Measurements from ENCODE around the gene GCSH. TPM values are rescaled to one million over a fixed set of nuclear protein-coding genes. Genes with fewer than 3 reads are reported as not detected.

Gene GCSH
- total and polyA plus RNA-seq, 10 of the 15 experiments (the other 5 are each of a cell fraction or from before 2014, with no cell fraction given): 14.7 to 108 (median 39.3) TPM

GRCh38 chr16:81035975-81036750 is 60.0 kb downstream of the GCSH start (continued):
- TF ChIP-seq ZNF24 (IDR thresholded peaks at IDR 0.05): no peak
- no peak for TF ChIP-seq MXI1 (IDR thresholded peaks at IDR 0.05; ENCODE audit: low read depth, low read length)
- no peak for TF ChIP-seq POU2F2 (IDR thresholded peaks at IDR 0.05; ENCODE audit: borderline replicate concordance, low read depth, low read length)
- no peak for TF ChIP-seq HCFC1 (IDR thresholded peaks at IDR 0.05; ENCODE audit: low read length)
- no peak for TF ChIP-seq TBL1XR1 (IDR thresholded peaks at IDR 0.05; ENCODE audit: low read depth, low read length)
- TF ChIP-seq STAT1 (conservative IDR thresholded peaks at IDR 0.05): no peak
- TF ChIP-seq BHLHE40 (IDR thresholded peaks at IDR 0.05; ENCODE audit: borderline replicate concordance in 1 of 2, low read depth in 2 of 2, low read length in 1 of 2): peak in 1 of 2 experiments; percentile 21; a peak in 1 of 4 replicates
- TF ChIP-seq MYB (IDR thresholded peaks at IDR 0.05; ENCODE audit: borderline replicate concordance, low read depth, low read length): no peak
- TF ChIP-seq EZH2 (IDR thresholded peaks at IDR 0.05; ENCODE audit: borderline replicate concordance, control insufficient read depth, low read depth, low read length): no peak
- no peak for TF ChIP-seq KAT2A (conservative IDR thresholded peaks at IDR 0.05; ENCODE audit: control insufficient read depth, low read depth, low read length)
- no peak for TF ChIP-seq NRF1 (conservative IDR thresholded peaks at IDR 0.05; ENCODE audit: low read depth, low read length)
- TF ChIP-seq ZZZ3 (IDR thresholded peaks at IDR 0.05; ENCODE audit: control insufficient read depth, insufficient read length, low read depth): no peak
- no peak for TF ChIP-seq RAD51 (IDR thresholded peaks at IDR 0.05)
- TF ChIP-seq EED (IDR thresholded peaks at IDR 0.05; ENCODE audit: low read depth): no peak
- no peak for TF ChIP-seq ZNF217 (IDR thresholded peaks at IDR 0.05)
- no peak for TF ChIP-seq ZSCAN29 (IDR thresholded peaks at IDR 0.05)
- TF ChIP-seq MAX (IDR thresholded peaks at IDR 0.05; ENCODE audit: low read depth, low read length): no peak
- no peak for TF ChIP-seq NFIC (IDR thresholded peaks at IDR 0.05; ENCODE audit: low read depth, low read length)
- TF ChIP-seq POLR2AphosphoS2 (IDR thresholded peaks at IDR 0.05; ENCODE audit: low read depth, low read length): no peak
- no peak for TF ChIP-seq YBX1 (IDR thresholded peaks at IDR 0.05)
- no peak for TF ChIP-seq SREBF2 (IDR thresholded peaks at IDR 0.05; ENCODE audit: low read length)
- TF ChIP-seq NFYB (IDR thresholded peaks at IDR 0.05; ENCODE audit: insufficient read depth, low read depth, low read length): no peak
- no peak for TF ChIP-seq EGR1 (IDR thresholded peaks at IDR 0.05; ENCODE audit: borderline replicate concordance in 1 of 2, low read depth in 2 of 2, low read length in 2 of 2)
- TF ChIP-seq, protein P1, sequence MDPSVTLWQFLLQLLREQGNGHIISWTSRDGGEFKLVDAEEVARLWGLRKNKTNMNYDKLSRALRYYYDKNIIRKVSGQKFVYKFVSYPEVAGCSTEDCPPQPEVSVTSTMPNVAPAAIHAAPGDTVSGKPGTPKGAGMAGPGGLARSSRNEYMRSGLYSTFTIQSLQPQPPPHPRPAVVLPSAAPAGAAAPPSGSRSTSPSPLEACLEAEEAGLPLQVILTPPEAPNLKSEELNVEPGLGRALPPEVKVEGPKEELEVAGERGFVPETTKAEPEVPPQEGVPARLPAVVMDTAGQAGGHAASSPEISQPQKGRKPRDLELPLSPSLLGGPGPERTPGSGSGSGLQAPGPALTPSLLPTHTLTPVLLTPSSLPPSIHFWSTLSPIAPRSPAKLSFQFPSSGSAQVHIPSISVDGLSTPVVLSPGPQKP (IDR thresholded peaks at IDR 0.05; ENCODE audit: low read depth, low read length): no peak
- no peak for TF ChIP-seq SMARCA5 (IDR thresholded peaks at IDR 0.05)
- no peak for TF ChIP-seq CHD1 (IDR thresholded peaks at IDR 0.05; ENCODE audit: low read depth, low read length)
- no peak for TF ChIP-seq EP300 (IDR thresholded peaks at IDR 0.05; ENCODE audit: borderline replicate concordance in 1 of 2, control insufficient read depth in 1 of 2, low read depth in 2 of 2, low read length in 2 of 2)
- no peak for TF ChIP-seq RFX5 (IDR thresholded peaks at IDR 0.05; ENCODE audit: low read depth, low read length)
- TF ChIP-seq POLR2A (IDR thresholded peaks at IDR 0.05; ENCODE audit: low read depth, low read length): peak; percentile 41; the same call in 1 of the 2 replicates
- TF ChIP-seq YY1 (IDR thresholded peaks at IDR 0.05; ENCODE audit: low read depth, low read length): no peak
- TF ChIP-seq NFXL1 (IDR thresholded peaks at IDR 0.05; ENCODE audit: borderline replicate concordance): 0 out of 2 replicates have a peak, but pooled peaks have one; percentile 31
- no peak for TF ChIP-seq ZNF384 (IDR thresholded peaks at IDR 0.05; ENCODE audit: borderline replicate concordance, low read depth, low read length)
- TF ChIP-seq BACH1 (IDR thresholded peaks at IDR 0.05; ENCODE audit: borderline replicate concordance): 0 out of 2 replicates have a peak, but pooled peaks have one; percentile 3
- TF ChIP-seq FOXM1 (IDR thresholded peaks at IDR 0.05; ENCODE audit: low read depth, low read length): no peak
